IMR-90 (cell line): ENCODE measurements around the gene BCL11B. TPM values are rescaled to one million over a fixed set of nuclear protein-coding genes. Genes with fewer than 3 reads are reported as not detected.

Source experiments
- ATAC-seq: fragments of 200-7000 bp; cut with Tn5 transposase; 2 replicates; pipeline ENCODE4 v1.9.1; 2020; ENCODE audit warnings: low read depth, mild to moderate bottlenecking, moderate library complexity
- BruUV-seq: library from RNA; stranded (reverse); fragments of 400-500 nt; replicated peaks from 2 replicates; lab custom pipeline; 2021; lab: Mats Ljungman, UMichigan
- CTCF ChIA-PET: fragments of 300-600 bp; formaldehyde crosslinking; extraction: SDS; loops from one replicate; lab custom pipeline; 2021; ENCODE audit warnings: antibody characterized with exemption; lab: Yijun Ruan, JAX
- POLR2A ChIA-PET: fragments of 300-600 bp; sonication (Branson Sonifier 250); formaldehyde crosslinking; loops from one replicate; lab custom pipeline; 2022; ENCODE audit warnings: antibody characterized with exemption; ENCODE audit not compliant: unreplicated experiment; lab: Charles Lee
- DNase-seq: peaks from one replicate; pipeline ENCODE4 v3.0.0; 2013
- H2AFZ ChIP-seq: replicated peaks from 2 replicates; pipeline ENCODE3; 2013; ENCODE audit warnings: low read length, mild to moderate bottlenecking; ENCODE audit not compliant: poor library complexity
- H2AK5ac ChIP-seq: 2 replicates; pipeline ENCODE4 v1.6.1; 2013; ENCODE audit warnings: low read depth, low read length, inconsistent platforms
- H2AK9ac ChIP-seq: replicated peaks from 2 replicates; pipeline ENCODE3; 2013; ENCODE audit warnings: mild to moderate bottlenecking, low read depth, low read length, moderate library complexity; ENCODE audit not compliant: poor library complexity
- H2BK120ac ChIP-seq: 2 replicates; pipeline ENCODE4 v1.6.1; 2013; ENCODE audit warnings: low read depth, low read length, inconsistent platforms
- H2BK15ac ChIP-seq: 3 replicates; pipeline ENCODE4 v1.6.1; 2013; ENCODE audit warnings: low read depth, low read length, inconsistent platforms
- H2BK20ac ChIP-seq: 2 replicates; pipeline ENCODE4 v1.6.1; 2013; ENCODE audit warnings: low read depth, mild to moderate bottlenecking, inconsistent platforms, low read length, moderate library complexity
- H2BK5ac ChIP-seq: 2 replicates; pipeline ENCODE4 v1.6.1; 2013; ENCODE audit warnings: mild to moderate bottlenecking, low read depth, low read length, inconsistent platforms; ENCODE audit not compliant: poor library complexity, severe bottlenecking
- H3K14ac ChIP-seq: replicated peaks from 2 replicates; pipeline ENCODE4 v1.6.1; 2013; ENCODE audit warnings: low read depth, low read length, inconsistent platforms
- H3K18ac ChIP-seq: 2 replicates; pipeline ENCODE4 v1.6.1; 2013; ENCODE audit warnings: low read depth, low read length, control low read depth
- H3K23ac ChIP-seq: 2 replicates; pipeline ENCODE4 v1.6.1; 2013; ENCODE audit warnings: low read depth, low read length, inconsistent platforms
- H3K27ac ChIP-seq: 2 replicates; pipeline ENCODE4 v1.5.1; 2013; ENCODE audit warnings: mild to moderate bottlenecking, control low read depth, low read length; ENCODE audit not compliant: insufficient read depth
- H3K27me3 ChIP-seq: 2 replicates; pipeline ENCODE4 v1.6.1; 2013; ENCODE audit warnings: low read length; ENCODE audit not compliant: control insufficient read depth, insufficient read depth
- H3K36me3 ChIP-seq: 2 replicates; pipeline ENCODE4 v1.6.1; 2013; ENCODE audit warnings: low read length, mixed read lengths; ENCODE audit not compliant: control insufficient read depth, insufficient read depth
- H3K4ac ChIP-seq: 2 replicates; pipeline ENCODE4 v1.6.1; 2013; ENCODE audit warnings: low read depth, low read length, inconsistent platforms
- H3K4me1 ChIP-seq: 2 replicates; pipeline ENCODE4 v1.6.1; 2013; ENCODE audit warnings: low read length, mixed read lengths; ENCODE audit not compliant: control insufficient read depth, insufficient read depth
- H3K4me2 ChIP-seq: 2 replicates; pipeline ENCODE4 v1.6.1; 2013; ENCODE audit warnings: low read depth, mild to moderate bottlenecking, control low read depth, low read length, moderate library complexity
- H3K4me3 ChIP-seq: 2 replicates; pipeline ENCODE4 v1.5.1; 2013; ENCODE audit warnings: low read depth, mild to moderate bottlenecking, control low read depth, low read length, moderate library complexity; ENCODE audit not compliant: insufficient read depth
- H3K56ac ChIP-seq: 2 replicates; pipeline ENCODE4 v1.6.1; 2013; ENCODE audit warnings: low read length, inconsistent platforms; ENCODE audit not compliant: insufficient read depth; ENCODE audit errors: extremely low read depth
- H3K79me1 ChIP-seq, 2 experiments: 2 replicates each; pipeline ENCODE4 v1.6.1; 2013; ENCODE audit warnings: low read length in 2 of 2, inconsistent platforms in 1 of 2, low read depth in 1 of 2
- H3K9ac ChIP-seq: 2 replicates; pipeline ENCODE4 v1.6.1; 2013; ENCODE audit warnings: low read depth, low read length, control low read depth
- H3K9me1 ChIP-seq: 2 replicates; pipeline ENCODE4 v1.6.1; 2013; ENCODE audit warnings: low read length, inconsistent platforms; ENCODE audit not compliant: insufficient read depth
- H3K9me3 ChIP-seq: 2 replicates; pipeline ENCODE4 v1.6.1; 2013; ENCODE audit warnings: low read length; ENCODE audit not compliant: control insufficient read depth, insufficient read depth
- H4K20me1 ChIP-seq: 2 replicates; pipeline ENCODE4 v1.6.1; 2013; ENCODE audit warnings: low read length, inconsistent platforms; ENCODE audit not compliant: insufficient read depth
- H4K5ac ChIP-seq: 2 replicates; pipeline ENCODE4 v1.6.1; 2013; ENCODE audit warnings: mild to moderate bottlenecking, low read depth, low read length, control low read depth
- H4K8ac ChIP-seq, 2 experiments: 2 replicates each; pipeline ENCODE4 v1.6.1; 2013; ENCODE audit warnings: low read depth in 2 of 2, low read length in 2 of 2, control low read depth in 1 of 2, inconsistent platforms in 1 of 2
- H4K91ac ChIP-seq: 2 replicates; pipeline ENCODE4 v1.6.1; 2013; ENCODE audit warnings: low read depth, low read length, inconsistent platforms; ENCODE audit not compliant: insufficient read depth
- BHLHE40 ChIP-seq: fragments of 150-350 bp; IDR thresholded peaks from 2 replicates; pipeline ENCODE4 v1.6.1; 2016; ENCODE audit warnings: mild to moderate bottlenecking, low read depth, low read length
- CEBPB ChIP-seq: IDR thresholded peaks from 2 replicates; pipeline ENCODE4 v1.6.1; 2012; ENCODE audit warnings: low read depth, low read length, improper control_type of control experiment
- CHD1 ChIP-seq: IDR thresholded peaks from 2 replicates; pipeline ENCODE4 v1.6.1; 2012; ENCODE audit warnings: low read depth, low read length, improper control_type of control experiment
- CTCF ChIP-seq: conservative IDR thresholded peaks from 2 replicates; pipeline ENCODE4 v1.5.1; 2012; ENCODE audit warnings: mild to moderate bottlenecking, low read depth, low read length, improper control_type of control experiment
- FOS ChIP-seq: fragments of 150-350 bp; IDR thresholded peaks from 2 replicates; pipeline ENCODE4 v1.6.1; 2016; ENCODE audit warnings: low read depth, low read length
- MAFK ChIP-seq: IDR thresholded peaks from 2 replicates; pipeline ENCODE4 v1.6.1; 2012; ENCODE audit warnings: low read depth, low read length, improper control_type of control experiment
- MAZ ChIP-seq: IDR thresholded peaks from 2 replicates; pipeline ENCODE4 v1.6.1; 2012; ENCODE audit warnings: low read depth, mild to moderate bottlenecking, low read length, improper control_type of control experiment, moderate library complexity, borderline replicate concordance
- MXI1 ChIP-seq: IDR thresholded peaks from 2 replicates; pipeline ENCODE4 v1.6.1; 2012; ENCODE audit warnings: low read depth, mild to moderate bottlenecking, low read length, moderate library complexity, borderline replicate concordance
- NFE2L2 ChIP-seq: fragments of 150-350 bp; IDR thresholded peaks from 2 replicates; pipeline ENCODE4 v1.6.1; 2016; ENCODE audit warnings: low read depth, mild to moderate bottlenecking, low read length
- POLR2A ChIP-seq: IDR thresholded peaks from 2 replicates; pipeline ENCODE4 v1.6.1; 2012; ENCODE audit warnings: mild to moderate bottlenecking, low read depth, low read length
- RAD21 ChIP-seq: IDR thresholded peaks from 2 replicates; pipeline ENCODE4 v1.6.1; 2012; ENCODE audit warnings: low read length, improper control_type of control experiment
- RCOR1 ChIP-seq: IDR thresholded peaks from 2 replicates; pipeline ENCODE4 v1.6.1; 2012; ENCODE audit warnings: mild to moderate bottlenecking, low read length, improper control_type of control experiment; ENCODE audit not compliant: insufficient replicate concordance
- RFX5 ChIP-seq: IDR thresholded peaks from 2 replicates; pipeline ENCODE4 v1.8.0; 2012; ENCODE audit warnings: low read depth, mild to moderate bottlenecking, low read length, moderate library complexity
- SMC3 ChIP-seq: fragments of 150-350 bp; IDR thresholded peaks from 2 replicates; pipeline ENCODE4 v1.6.1; 2016; ENCODE audit warnings: low read depth, mild to moderate bottlenecking, antibody characterized with exemption, low read length, moderate library complexity
- WGBS, 2 experiments: methylation state at CpG; one replicate each; pipeline versions ENCODE4 v1.1.5 to v1.1.7; 2013; ENCODE audit warnings: missing lambda C conversion rate in 2 of 2; ENCODE audit not compliant: insufficient read length in 1 of 2; ENCODE audit errors: extremely low coverage in 2 of 2; 5-methylcytosine and 5-hydroxymethylcytosine counted together
- dilution Hi-C: fragments of 300-500 bp; cut with HindIII; formaldehyde crosslinking; loops from one replicate; pipeline ENCODE4 v1.14.3; 2018; ENCODE audit warnings: low sequenced_read_pairs; ENCODE audit not compliant: unreplicated experiment
- in situ Hi-C: fragments of 300-500 bp; cut with MboI; formaldehyde crosslinking; loops from 3 replicates; pipeline ENCODE4 v1.14.3; 2019; ENCODE audit warnings: low sequenced_read_pairs, inconsistent platforms, mixed read lengths
- intact Hi-C: fragments of 100-400 bp; cut with micrococcal nuclease; formaldehyde crosslinking; loops from 2 replicates; pipeline ENCODE4 v1.10.0; 2022
- polyA plus RNA-seq, 3 experiments: library from polyadenylated mRNA; depleted of rRNA; stranded (reverse); fragments of >200 nt; gene quantifications; 2 replicates each; pipeline ENCODE4 v1.2.3, GENCODE V29; 2012; ENCODE audit warnings: low replicate concordance in 1 of 3
- total RNA-seq: library from RNA; depleted of rRNA; stranded (reverse); fragments of >200 nt; gene quantifications from 2 replicates; pipeline ENCODE4 v1.2.3, GENCODE V29; 2012
- TF ChIP-seq, protein P1 (sequence below): fragments of 150-350 bp; IDR thresholded peaks from 2 replicates; pipeline ENCODE4 v1.6.1; 2017; ENCODE audit warnings: mild to moderate bottlenecking, antibody characterized with exemption, low read length, low read depth

BCL11B gene
- total and polyA plus RNA-seq, 2 of the 4 experiments (the other 2 are of a cell fraction): under 0.01 TPM; not detected in 1

DNA sequence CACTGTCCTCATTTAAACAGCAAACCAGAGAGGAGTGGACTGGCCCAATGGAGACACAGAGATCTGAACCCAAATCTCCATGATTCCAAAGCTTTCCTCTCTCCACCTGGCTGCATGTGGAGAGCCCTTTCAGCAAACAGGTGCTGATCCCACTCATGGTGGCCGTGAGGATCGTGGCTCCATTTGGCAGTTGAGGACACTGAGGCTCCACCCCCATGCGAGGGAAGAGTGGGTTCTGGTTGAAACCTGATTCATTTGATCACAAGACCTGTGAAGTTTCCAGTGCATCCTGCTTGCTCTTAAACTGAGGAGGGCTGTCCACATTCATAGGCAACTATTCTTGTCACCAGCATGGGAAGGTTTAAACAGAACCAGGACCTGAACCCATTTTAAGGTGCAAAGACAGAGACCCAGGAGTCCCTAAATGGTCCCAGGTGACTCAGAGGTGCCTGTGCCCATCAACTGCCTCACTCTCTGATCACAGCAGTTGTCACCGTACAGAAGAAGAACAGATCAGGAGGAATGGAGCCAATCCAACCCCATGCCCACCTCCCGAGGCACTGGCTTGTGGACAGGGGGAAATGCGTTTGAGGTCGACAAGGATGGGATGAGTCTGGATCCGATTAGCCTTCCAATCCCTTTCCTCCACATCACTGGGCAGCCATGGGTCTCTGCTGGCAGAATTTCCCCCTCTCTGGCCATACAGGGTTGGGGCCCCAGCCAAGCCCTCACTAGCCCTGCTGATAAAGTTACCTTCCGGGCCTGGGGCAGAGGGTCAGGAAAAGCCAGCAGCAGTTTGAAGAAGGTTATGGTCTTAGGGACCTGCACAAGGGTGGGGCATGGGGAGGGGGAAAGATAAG lies 45.5 kb upstream of the BCL11B start:
- intact Hi-C loops: no loop called here
- no TSS peak for BruUV-seq
- TF ChIP-seq RFX5 (no peak), BHLHE40 (no peak), CEBPB (no peak), RAD21 (no peak), MAZ (no peak), FOS (no peak), MXI1 (no peak), POLR2A (no peak), MAFK (no peak), CTCF (no peak), SMC3 (no peak), CHD1 (no peak), RCOR1 (no peak), NFE2L2 (no peak)
- TF ChIP-seq, protein P1, sequence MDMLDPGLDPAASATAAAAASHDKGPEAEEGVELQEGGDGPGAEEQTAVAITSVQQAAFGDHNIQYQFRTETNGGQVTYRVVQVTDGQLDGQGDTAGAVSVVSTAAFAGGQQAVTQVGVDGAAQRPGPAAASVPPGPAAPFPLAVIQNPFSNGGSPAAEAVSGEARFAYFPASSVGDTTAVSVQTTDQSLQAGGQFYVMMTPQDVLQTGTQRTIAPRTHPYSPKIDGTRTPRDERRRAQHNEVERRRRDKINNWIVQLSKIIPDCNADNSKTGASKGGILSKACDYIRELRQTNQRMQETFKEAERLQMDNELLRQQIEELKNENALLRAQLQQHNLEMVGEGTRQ: no peak

More for the DNA sequence above, 45.5 kb upstream of the BCL11B start:
- H2BK5ac ChIP-seq: no peak overlapping the region
- H3K27ac ChIP-seq: no peak overlapping the region
- H3K4me2 ChIP-seq: no peak overlapping the region
- H3K9ac ChIP-seq: no peak overlapping the region
- no peak overlapping the region for H3K14ac ChIP-seq
- ChIA-PET CTCF (no interaction called here), POLR2A (no interaction called here)
- dilution Hi-C loops (no loop called here), in situ Hi-C loops (no loop called here)
- ATAC-seq (no peak), DNase-seq (no peak)
- H3K27me3 ChIP-seq: peaks cover 2% of the 10 kb centered on the region; the same call in 1 of the 2 replicates
- H3K18ac ChIP-seq: no peak overlapping the region
- no peak overlapping the region for H3K4ac ChIP-seq
- no peaks in the 10 kb centered on the region for H3K79me1 ChIP-seq
- no peaks in the 10 kb centered on the region for H3K36me3 ChIP-seq
- no peak overlapping the region for H3K23ac ChIP-seq
- H2AK5ac ChIP-seq: no peak overlapping the region
- no peak overlapping the region for H3K56ac ChIP-seq
- H4K91ac ChIP-seq: no peak overlapping the region
- H4K20me1 ChIP-seq: no peaks in the 10 kb centered on the region
- no peak overlapping the region for H2AK9ac ChIP-seq
- no peak overlapping the region for H2BK120ac ChIP-seq
- H3K9me1 ChIP-seq: no peaks in the 10 kb centered on the region
- H2BK20ac ChIP-seq: no peak overlapping the region
- H4K5ac ChIP-seq: no peak overlapping the region
- H3K9me3 ChIP-seq: no peaks in the 10 kb centered on the region
- no peaks in the 10 kb centered on the region for H3K4me1 ChIP-seq
- H3K4me3 ChIP-seq: no peak overlapping the region
- H2AFZ ChIP-seq: no peak overlapping the region
- no peak overlapping the region for H2BK15ac ChIP-seq
- WGBS, 2 experiments: no CpG with 5 or more reads among the region's 9 CpGs
- H4K8ac ChIP-seq: no peak overlapping the region
